ENCODE data around the gene FNIP2.

DNA sequence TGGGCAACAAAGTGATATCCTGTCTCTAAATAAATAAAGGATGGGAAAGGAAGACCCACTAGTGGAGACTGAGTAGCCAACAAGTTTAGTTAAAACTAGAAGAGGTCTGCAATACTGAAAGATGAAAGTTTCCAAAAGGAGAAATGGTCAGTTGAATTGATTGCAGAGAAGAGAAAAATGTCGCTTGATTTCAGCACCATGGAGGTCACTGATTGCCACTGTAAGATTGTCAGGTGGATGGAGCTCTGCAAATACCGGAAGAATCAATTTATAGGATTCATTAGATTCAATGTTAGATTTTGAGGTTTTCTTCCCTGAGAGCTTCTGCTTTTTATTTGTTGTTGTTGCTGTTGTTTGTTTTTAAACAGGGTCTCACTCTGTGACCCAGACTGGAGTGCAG, 5.4 kb upstream of the FNIP2 start:
- TF ChIP-seq, protein P1, sequence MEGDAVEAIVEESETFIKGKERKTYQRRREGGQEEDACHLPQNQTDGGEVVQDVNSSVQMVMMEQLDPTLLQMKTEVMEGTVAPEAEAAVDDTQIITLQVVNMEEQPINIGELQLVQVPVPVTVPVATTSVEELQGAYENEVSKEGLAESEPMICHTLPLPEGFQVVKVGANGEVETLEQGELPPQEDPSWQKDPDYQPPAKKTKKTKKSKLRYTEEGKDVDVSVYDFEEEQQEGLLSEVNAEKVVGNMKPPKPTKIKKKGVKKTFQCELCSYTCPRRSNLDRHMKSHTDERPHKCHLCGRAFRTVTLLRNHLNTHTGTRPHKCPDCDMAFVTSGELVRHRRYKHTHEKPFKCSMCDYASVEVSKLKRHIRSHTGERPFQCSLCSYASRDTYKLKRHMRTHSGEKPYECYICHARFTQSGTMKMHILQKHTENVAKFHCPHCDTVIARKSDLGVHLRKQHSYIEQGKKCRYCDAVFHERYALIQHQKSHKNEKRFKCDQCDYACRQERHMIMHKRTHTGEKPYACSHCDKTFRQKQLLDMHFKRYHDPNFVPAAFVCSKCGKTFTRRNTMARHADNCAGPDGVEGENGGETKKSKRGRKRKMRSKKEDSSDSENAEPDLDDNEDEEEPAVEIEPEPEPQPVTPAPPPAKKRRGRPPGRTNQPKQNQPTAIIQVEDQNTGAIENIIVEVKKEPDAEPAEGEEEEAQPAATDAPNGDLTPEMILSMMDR (IDR thresholded peaks at IDR 0.05) = no peak
- no peak for TF ChIP-seq ZFX (IDR thresholded peaks at IDR 0.05; ENCODE audit: borderline replicate concordance)
